ENCODE measurements around the gene WDR27.

- TF ChIP-seq, protein P1, sequence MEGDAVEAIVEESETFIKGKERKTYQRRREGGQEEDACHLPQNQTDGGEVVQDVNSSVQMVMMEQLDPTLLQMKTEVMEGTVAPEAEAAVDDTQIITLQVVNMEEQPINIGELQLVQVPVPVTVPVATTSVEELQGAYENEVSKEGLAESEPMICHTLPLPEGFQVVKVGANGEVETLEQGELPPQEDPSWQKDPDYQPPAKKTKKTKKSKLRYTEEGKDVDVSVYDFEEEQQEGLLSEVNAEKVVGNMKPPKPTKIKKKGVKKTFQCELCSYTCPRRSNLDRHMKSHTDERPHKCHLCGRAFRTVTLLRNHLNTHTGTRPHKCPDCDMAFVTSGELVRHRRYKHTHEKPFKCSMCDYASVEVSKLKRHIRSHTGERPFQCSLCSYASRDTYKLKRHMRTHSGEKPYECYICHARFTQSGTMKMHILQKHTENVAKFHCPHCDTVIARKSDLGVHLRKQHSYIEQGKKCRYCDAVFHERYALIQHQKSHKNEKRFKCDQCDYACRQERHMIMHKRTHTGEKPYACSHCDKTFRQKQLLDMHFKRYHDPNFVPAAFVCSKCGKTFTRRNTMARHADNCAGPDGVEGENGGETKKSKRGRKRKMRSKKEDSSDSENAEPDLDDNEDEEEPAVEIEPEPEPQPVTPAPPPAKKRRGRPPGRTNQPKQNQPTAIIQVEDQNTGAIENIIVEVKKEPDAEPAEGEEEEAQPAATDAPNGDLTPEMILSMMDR (IDR thresholded peaks at IDR 0.05 in 8 of 11, conservative IDR thresholded peaks at IDR 0.05 in 3 of 11): no peak
- no peak for TF ChIP-seq POLR2A (IDR thresholded peaks at IDR 0.05)
- TF ChIP-seq POLR2AphosphoS5 (IDR thresholded peaks at IDR 0.05): no peak
Observed at GRCh38 chr6:169604076-169604475, 97.8 kb downstream of the WDR27 start.

Data from spleen (tissue), 7 donors.